ENCODE measurements around the gene RBM33. TPM values are rescaled to one million over a fixed set of nuclear protein-coding genes. Genes with fewer than 3 reads are reported as not detected.

Gene RBM33
- total and polyA plus RNA-seq, 10 of the 15 experiments (the other 5 are each of a cell fraction or from before 2014, with no cell fraction given): 4.7 to 67.2 (median 24.3) TPM

GRCh38 chr7:155619634-155620271, 24.7 kb upstream of the RBM33 start:
- Histone ChIP-seq H4K20me1 (ENCODE audit: control insufficient read depth, insufficient read depth) (no peaks in the 10 kb centered on the region), H3K4me2 (ENCODE audit: control insufficient read depth, insufficient read depth) (no peak overlapping the region), H3K27ac (ENCODE audit: control insufficient read depth, insufficient read depth) (no peak overlapping the region), H3K9me3 (replicated peaks; ENCODE audit: control insufficient read depth, insufficient read depth, low read length) (no peaks in the 10 kb centered on the region), H3K27me3 (replicated peaks in 1 of 2; ENCODE audit: control insufficient read depth in 2 of 2, insufficient read depth in 2 of 2, low read length in 1 of 2) (no peaks in the 10 kb centered on the region), H3K36me3 (ENCODE audit: control insufficient read depth in 2 of 2, insufficient read depth in 2 of 2, low read length in 1 of 2) (no peaks in the 10 kb centered on the region), H3K4me1 (ENCODE audit: control insufficient read depth, insufficient read depth, low read length) (no peaks in the 10 kb centered on the region), H3K79me2 (ENCODE audit: control insufficient read depth, insufficient read depth, low read length) (no peaks in the 10 kb centered on the region), H3K4me3 (no peak overlapping the region), H3K9ac (ENCODE audit: control insufficient read depth, insufficient read depth, low read length) (no peak overlapping the region), H2AFZ (ENCODE audit: control insufficient read depth, low read depth, low read length) (no peak overlapping the region)
- ChIA-PET POLR2A (no interaction called here), SMC1A (ENCODE audit: uncharacterized antibody, unreplicated experiment) (interaction anchor here (0.8 kb wide), 1 partner anchor 21 kb away, joined by 3 read pairs; no protein-coding TSS in a partner anchor), CTCF (interaction anchor here (2.0 kb wide), 1 partner anchor 21 kb away, joined by 6 read pairs; no protein-coding TSS in a partner anchor), RAD21 (ENCODE audit: unreplicated experiment) (no interaction called here)
- in situ Hi-C loops (cut with MboI) (no loop called here), intact Hi-C loops (cut with micrococcal nuclease; ENCODE audit: unreplicated experiment) (no loop called here)
- BruUV-seq (replicated peaks): no TSS peak
- 55% methylated on average over 7 of the region's 7 CpGs for WGBS (ENCODE audit: insufficient coverage, insufficient replicate concordance, low lambda C conversion rate, missing lambda C conversion rate)
- FAIRE-seq (no peak), ATAC-seq (no peak), DNase-seq (ENCODE audit: low read depth, low spot score) (no peak)
- TF ChIP-seq NFYA (IDR thresholded peaks at IDR 0.05; ENCODE audit: borderline replicate concordance, low read depth, low read length) (no peak), PAX8 (IDR thresholded peaks at IDR 0.05) (no peak), ZBED1 (IDR thresholded peaks at IDR 0.05; ENCODE audit: borderline replicate concordance) (no peak), BHLHE40 (IDR thresholded peaks at IDR 0.05; ENCODE audit: borderline replicate concordance in 1 of 2, low read depth in 2 of 2, low read length in 1 of 2) (no peak)

DNA sequence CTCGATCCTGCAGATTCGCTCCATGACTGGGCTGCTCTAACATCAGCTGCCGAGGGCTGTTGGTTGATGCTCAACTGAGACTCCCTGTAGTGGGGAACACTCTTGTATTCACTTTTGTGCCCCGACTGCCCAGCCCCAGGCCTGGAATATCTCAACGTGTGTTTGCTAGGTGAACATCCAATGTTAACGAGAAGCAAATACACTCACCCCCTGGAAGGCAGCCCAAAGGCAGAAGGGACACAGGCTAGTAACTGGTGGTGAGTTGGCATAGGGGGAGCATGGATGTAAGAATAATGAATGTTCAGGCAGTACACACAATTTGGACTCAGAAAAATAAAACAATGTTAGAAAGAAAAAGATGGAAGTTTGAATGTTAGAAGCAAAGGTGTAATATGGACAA, 24.0 kb upstream of the RBM33 start:
- no peaks in the 10 kb centered on the region for H4K20me1 ChIP-seq (ENCODE audit: control insufficient read depth, insufficient read depth)
- intact Hi-C loops (cut with micrococcal nuclease; ENCODE audit: unreplicated experiment): no loop called here
- CTCF ChIA-PET: interaction anchor here (0.5 to 2.0 kb wide), 2 partner anchors 22 to 1703 kb away, joined by 3 to 6 read pairs; no protein-coding TSS in a partner anchor
- H3K79me2 ChIP-seq (ENCODE audit: control insufficient read depth, insufficient read depth, low read length): no peaks in the 10 kb centered on the region
- WGBS (ENCODE audit: insufficient coverage, insufficient replicate concordance, low lambda C conversion rate, missing lambda C conversion rate): 66% methylated on average over 6 of the region's 6 CpGs
- ATAC-seq: no peak
- FAIRE-seq: no peak
- no peak overlapping the region for H3K4me2 ChIP-seq (ENCODE audit: control insufficient read depth, insufficient read depth)
- H2AFZ ChIP-seq (ENCODE audit: control insufficient read depth, low read depth, low read length): no peak overlapping the region
- no TSS peak for BruUV-seq (replicated peaks)
- no peaks in the 10 kb centered on the region for H3K4me1 ChIP-seq (ENCODE audit: control insufficient read depth, insufficient read depth, low read length)
- RAD21 ChIA-PET (ENCODE audit: unreplicated experiment): no interaction called here
- in situ Hi-C loops (cut with MboI): no loop called here
- no peak overlapping the region for H3K9ac ChIP-seq (ENCODE audit: control insufficient read depth, insufficient read depth, low read length)
- TF ChIP-seq SIN3A (IDR thresholded peaks at IDR 0.05; ENCODE audit: low read depth, low read length) (no peak), BMI1 (IDR thresholded peaks at IDR 0.05; ENCODE audit: borderline replicate concordance) (no peak), TCF3 (IDR thresholded peaks at IDR 0.05; ENCODE audit: borderline replicate concordance, insufficient read depth, low read depth, low read length) (no peak), BACH1 (IDR thresholded peaks at IDR 0.05; ENCODE audit: borderline replicate concordance) (no peak), ASH2L (IDR thresholded peaks at IDR 0.05; ENCODE audit: borderline replicate concordance, low read depth) (no peak), STAT1 (conservative IDR thresholded peaks at IDR 0.05) (no peak), CBFB (IDR thresholded peaks at IDR 0.05; ENCODE audit: low read depth) (no peak), MYC (IDR thresholded peaks at IDR 0.05; ENCODE audit: insufficient read depth, insufficient read length, insufficient replicate concordance, low read length, severe bottlenecking) (no peak)
- no peaks in the 10 kb centered on the region for H3K27me3 ChIP-seq (replicated peaks in 1 of 2; ENCODE audit: control insufficient read depth in 2 of 2, insufficient read depth in 2 of 2, low read length in 1 of 2)
- H3K4me3 ChIP-seq: no peak overlapping the region
- SMC1A ChIA-PET (ENCODE audit: uncharacterized antibody, unreplicated experiment): interaction anchor here (0.8 kb wide), 1 partner anchor 22 kb away, joined by 3 read pairs; no protein-coding TSS in a partner anchor
- H3K27ac ChIP-seq (ENCODE audit: control insufficient read depth, insufficient read depth): no peak overlapping the region
- no peak for DNase-seq (ENCODE audit: low read depth, low spot score)
- POLR2A ChIA-PET: no interaction called here
- H3K36me3 ChIP-seq (ENCODE audit: control insufficient read depth in 2 of 2, insufficient read depth in 2 of 2, low read length in 1 of 2): no peaks in the 10 kb centered on the region
- no peaks in the 10 kb centered on the region for H3K9me3 ChIP-seq (replicated peaks; ENCODE audit: control insufficient read depth, insufficient read depth, low read length)
